KG1 (cell line): ENCODE results near the gene RNU6-8.

Experiments used
- DNase-seq: peaks from one replicate; lab custom pipeline; 2025; lab: John Stamatoyannopoulos, UW

The RNU6-8 gene

DNA sequence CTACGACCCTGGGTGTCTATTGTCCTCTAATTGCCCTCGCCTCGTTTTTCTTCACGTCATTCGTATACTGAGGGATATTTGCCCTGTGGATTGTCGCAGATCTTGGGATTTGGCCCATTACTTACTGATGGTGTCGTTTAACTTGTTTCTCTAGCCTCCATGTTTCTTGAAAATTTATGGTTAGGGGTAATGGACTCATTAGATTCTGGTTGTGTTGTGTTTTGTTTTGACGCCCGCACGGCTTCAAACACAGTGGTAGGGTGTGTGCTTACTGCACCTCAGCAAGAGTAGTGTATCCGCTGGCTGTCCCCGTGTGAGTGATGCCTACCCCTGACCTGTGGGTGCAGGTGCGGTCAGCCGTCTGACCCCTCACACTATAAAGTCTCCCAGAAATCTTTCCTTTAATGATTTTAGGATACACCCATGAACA, 874 bp upstream of the RNU6-8 start:
- no peak for DNase-seq

- no peak for DNase-seq
Observed at GRCh38 chr14:32202491-32202997, 525 bp downstream of the RNU6-8 start.

- DNase-seq = no peak
Observed at GRCh38 chr14:32201816-32202490, 1.1 kb downstream of the RNU6-8 start, which contains the start of gene RNU6-7. Gene RNU6-7 (plus strand): TSS chr14:32202045.

GRCh38 chr14:32201193-32201815, 1.8 kb downstream of the RNU6-8 start:
- DNase-seq = peak; percentile 83

DNA sequence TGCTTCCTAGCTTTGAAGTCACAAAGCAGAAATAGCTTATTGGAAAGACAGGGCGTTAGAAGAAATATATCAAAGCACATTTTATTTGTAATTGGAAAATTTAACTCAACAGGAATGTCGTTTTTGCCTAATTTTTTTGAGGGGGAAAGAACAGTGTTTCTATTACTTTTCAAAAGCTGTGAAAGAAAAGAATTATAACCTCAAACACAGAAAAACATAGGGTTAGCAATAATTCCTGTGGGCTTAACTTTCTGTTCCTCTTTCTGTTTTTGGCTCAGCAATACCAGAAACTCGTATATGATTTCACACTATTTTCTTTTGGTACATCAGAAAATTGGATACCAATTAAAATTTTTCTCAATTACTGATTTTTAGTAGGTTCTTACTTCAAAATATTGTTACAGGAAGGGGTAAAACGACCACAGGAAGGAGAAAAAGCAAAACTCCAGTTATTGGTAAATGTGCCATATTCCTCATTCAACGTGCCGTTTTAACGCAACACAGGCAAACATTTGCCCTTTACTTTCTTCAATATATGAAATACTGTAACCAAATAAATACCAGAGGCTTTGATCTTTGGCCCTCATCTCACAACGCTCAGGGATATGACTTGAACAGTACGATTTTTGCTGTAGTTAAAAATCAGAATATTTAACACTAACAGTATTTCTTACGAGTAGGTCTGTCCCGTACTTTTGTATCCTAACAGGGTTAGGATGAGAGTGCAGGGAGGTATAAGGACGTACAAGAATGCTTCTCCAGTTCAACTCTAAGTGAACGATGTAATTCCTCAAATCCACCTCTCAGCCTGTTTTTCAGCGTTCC, 2.5 kb downstream of the RNU6-8 start:
- peak; percentile 36 for DNase-seq

DNA sequence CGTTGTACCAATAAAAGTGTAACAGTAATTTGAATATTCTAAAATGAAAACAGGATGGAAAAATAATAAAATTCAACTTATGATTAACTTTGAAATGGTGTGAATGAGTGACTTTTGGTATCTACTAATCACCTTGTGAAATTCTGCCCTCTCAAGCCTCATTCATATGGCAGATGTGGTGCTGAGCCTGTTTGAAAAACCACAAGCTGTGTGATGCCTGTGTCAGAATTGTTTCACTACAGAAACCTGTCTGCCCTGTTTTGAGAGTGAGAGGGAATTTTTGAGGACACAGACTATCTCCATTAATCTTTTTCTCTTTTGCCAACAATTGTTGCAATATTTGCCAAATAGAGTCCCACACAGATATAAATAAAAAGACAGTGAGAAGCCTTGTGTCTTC, 5.2 kb downstream of the RNU6-8 start:
- no peak for DNase-seq

- no peak for DNase-seq
Observed at GRCh38 chr14:32195636-32196035, 7.4 kb downstream of the RNU6-8 start.

GRCh38 chr14:32193532-32193931, 9.5 kb downstream of the RNU6-8 start:
- no peak for DNase-seq

DNA sequence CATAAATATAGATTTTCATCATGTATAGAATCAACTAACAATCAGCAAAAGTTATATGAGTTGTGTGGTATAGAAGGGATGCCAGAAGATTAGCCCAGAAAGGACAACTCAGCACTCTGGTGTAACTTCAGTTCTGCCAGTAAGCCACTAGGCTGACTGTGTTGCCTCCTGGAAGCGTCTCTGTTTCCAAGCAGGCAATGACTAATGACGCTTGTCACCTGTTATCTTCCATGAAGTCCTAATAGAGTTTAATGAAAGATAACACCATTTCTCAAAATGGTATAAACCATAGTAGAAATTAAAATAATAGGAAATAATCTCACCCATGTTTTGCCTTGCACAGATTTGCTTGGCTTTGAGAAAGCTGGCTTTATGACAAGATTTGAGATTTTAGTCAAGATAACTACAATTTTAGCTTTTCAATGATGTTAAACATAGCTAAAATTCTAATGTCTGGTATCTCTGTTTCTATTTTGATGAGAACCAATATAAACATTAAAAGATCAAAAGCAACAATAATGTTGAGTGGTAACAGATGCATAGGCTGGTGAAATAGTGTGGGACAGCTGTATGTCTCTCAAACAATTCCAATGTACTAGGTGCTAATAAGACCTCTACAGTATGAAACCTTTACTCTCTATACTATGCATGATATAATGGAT, 10.2 kb downstream of the RNU6-8 start:
- DNase-seq = no peak

DNA sequence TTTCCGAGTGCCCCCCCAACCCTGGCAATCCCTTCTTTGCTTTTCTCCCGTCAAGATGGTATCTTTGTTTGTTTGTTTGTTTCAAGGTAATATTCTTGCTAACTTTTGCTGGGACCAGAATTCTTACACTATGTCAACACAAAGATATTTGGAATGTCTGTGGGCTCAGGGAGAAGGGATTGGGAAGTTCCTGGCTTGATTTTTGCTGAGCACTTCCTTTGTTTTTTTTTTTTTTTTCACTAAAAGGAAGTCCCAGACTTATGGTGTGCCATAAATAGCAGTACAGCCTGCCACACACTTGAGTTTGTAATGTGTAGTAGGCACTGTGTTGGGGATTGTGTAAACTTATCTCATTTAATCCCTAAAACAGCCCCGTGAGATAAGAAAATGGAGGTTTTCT, 12.4 kb downstream of the RNU6-8 start:
- no peak for DNase-seq

- DNase-seq = no peak
Observed at GRCh38 chr14:32189811-32190210, 13.3 kb downstream of the RNU6-8 start.

- no peak for DNase-seq
Observed at GRCh38 chr14:32186248-32186647, 16.8 kb downstream of the RNU6-8 start.

GRCh38 chr14:32185097-32185496, 18.0 kb downstream of the RNU6-8 start:
- no peak for DNase-seq

GRCh38 chr14:32183151-32184058, 19.7 kb downstream of the RNU6-8 start:
- DNase-seq = no peak

- DNase-seq = no peak
Observed at GRCh38 chr14:32171469-32171868, 31.6 kb downstream of the RNU6-8 start.

GRCh38 chr14:32169191-32169590, 33.9 kb downstream of the RNU6-8 start:
- no peak for DNase-seq

GRCh38 chr14:32167907-32168306, 35.2 kb downstream of the RNU6-8 start:
- no peak for DNase-seq

DNA sequence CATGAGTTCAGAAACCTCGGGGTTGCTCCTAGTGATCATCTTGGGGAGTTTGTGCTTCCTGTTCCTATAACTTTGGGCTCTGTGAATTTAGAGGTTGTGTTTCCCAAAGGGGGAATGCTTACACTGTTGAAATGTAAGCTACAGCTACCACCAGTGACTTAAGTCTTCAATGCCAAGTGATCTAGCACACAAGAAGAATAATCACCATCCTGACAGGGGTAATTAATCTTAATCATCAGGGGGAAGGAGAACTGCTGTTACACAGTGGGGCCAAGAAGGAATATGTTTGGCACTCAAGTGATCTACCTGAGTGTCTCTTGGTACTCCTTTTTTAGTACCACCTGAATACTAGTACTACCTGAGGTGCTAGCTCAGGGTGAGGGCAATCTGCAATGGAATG, 36.1 kb downstream of the RNU6-8 start:
- no peak for DNase-seq

DNA sequence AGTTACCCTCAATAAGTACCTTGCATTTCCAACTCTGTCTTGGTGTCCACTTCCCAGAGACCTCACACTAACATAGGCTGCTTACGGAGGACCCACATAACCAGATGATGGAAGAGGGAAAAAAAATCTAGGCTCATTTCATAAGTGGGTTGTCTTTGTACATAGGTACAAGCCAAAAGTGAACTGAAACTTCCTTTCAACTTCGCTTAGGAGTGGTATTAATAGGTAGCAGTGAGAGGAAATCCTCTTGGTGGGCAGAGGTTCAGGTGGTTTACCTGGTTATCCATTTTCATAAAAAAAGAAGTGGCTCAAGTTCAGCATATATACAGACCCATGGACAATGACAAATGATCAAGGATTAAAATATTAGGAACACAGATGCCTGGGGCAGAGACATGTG, 37.0 kb downstream of the RNU6-8 start:
- DNase-seq = no peak
